CD4-positive, alpha-beta T cell treated with Interleukin-17A for 4 hours (primary cell): Measurements from ENCODE around the gene NDUFA6.
"Not testable (repeated sequence)": the region's sequence is repeated elsewhere in the genome, so short reads cannot be mapped to it uniquely, and the experiment has no call there.

Experiments
- DNase-seq: peaks from one replicate; pipeline ENCODE4 v3.0.0-alpha.2; 2020; ENCODE audit warnings: mixed read lengths

The NDUFA6 gene

DNA sequence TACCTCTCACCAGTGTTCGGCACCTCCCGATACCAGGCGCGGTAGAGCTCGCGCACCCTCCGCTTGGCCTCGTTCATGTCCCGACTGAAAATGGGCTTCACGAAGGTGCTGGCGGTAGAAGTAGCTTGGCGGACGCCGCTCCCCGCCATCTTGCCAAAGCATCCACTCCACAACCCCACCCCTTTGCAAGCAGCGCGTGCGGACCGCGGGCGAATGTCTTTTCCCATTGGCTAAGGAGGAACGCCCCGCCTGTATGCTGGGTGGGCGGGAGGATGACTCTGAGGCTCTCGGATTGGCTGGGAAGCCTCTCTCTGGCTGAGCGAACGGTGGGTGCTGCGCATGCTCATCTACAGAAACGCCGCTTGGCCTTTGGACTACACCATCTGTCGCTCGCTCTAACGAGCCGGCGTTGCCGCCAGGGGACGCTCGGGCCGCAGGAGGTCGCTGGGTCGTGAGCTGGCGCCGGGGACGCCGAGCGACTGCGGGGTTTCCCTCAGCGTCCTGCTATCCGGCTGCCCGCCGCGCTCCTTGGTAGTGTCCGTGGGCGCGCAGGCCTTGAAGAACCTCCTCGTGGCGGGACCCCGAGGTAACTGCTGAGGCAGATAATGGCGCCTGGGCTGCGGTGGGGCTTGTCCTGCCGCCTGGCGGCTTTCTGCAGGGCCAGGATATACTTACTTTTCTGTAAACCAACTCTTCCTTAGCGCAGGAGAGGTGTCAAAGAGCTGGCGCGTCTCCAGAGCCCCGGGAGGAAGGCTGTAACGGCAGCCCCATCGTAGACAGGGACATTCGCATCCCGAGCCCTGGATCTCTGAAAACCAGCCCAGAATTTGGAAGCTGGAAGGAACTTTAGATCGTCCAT is at the start of gene NDUFA6:
Gene NDUFA6, minus strand, starts transcription at position 177 of the 859 bp plus-strand sequence. Its CDS starts 28 bp downstream, at position 149.
- peak; percentile 98 for DNase-seq

GRCh38 chr22:42140153-42140552 is 49.6 kb upstream of the NDUFA6 start:
- not testable (repeated sequence) for DNase-seq

GRCh38 chr22:42139508-42139907 is 48.9 kb upstream of the NDUFA6 start:
- DNase-seq = not testable (repeated sequence)

DNA sequence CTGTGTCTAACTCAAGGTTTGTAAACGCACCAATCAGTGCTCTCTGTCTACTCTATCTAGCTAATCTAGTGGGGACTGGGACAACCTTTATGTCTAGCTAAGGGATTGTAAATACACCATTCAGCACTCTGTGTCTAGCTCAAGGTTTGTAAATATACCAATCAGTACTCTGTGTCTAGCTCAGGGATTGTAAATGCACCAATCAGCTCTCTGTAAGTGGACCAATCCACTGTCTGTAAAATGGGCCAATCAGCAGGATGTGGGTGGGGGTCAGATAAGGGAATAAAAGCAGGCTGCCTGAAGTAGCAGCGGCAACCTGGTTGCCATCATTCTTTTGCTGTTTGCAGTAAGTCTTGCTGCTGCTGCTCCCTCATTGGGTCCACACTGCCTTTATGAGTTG is 48.4 kb upstream of the NDUFA6 start:
- no peak for DNase-seq

DNA sequence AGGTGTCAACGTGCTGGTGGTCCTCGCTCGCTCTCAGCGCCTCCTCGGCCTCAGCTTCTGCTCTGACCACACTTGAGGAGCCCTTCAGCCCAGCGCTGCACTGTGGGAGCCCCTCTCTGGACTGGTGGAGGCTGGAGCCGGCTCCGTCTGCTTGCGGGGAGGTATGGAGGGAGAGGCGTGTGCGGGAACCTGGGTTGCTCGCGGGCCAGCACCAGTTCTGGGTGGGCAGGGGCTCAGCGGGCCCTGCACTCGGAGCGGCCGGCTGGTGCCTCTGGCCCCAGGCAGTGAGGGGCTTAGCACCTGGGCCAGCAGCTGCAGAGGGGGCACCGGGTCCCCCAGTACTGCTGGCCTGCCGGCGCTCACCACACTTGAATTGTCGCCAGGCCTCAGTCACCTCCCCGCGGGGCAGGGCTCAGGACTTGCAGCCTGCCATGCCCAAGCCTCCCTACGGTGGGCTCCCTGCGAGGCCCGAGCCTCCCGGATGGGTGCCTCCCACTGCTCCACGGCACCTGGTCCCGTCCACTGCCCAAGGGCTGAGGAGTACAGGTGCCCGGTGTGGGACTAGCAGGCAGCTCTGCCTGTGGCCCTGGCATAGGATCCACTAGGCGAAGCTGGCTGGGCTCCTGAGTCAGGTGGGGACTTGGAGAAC is 47.7 kb upstream of the NDUFA6 start:
- DNase-seq = no peak

GRCh38 chr22:42135688-42136087 is 45.1 kb upstream of the NDUFA6 start:
- not testable (repeated sequence) for DNase-seq

DNA sequence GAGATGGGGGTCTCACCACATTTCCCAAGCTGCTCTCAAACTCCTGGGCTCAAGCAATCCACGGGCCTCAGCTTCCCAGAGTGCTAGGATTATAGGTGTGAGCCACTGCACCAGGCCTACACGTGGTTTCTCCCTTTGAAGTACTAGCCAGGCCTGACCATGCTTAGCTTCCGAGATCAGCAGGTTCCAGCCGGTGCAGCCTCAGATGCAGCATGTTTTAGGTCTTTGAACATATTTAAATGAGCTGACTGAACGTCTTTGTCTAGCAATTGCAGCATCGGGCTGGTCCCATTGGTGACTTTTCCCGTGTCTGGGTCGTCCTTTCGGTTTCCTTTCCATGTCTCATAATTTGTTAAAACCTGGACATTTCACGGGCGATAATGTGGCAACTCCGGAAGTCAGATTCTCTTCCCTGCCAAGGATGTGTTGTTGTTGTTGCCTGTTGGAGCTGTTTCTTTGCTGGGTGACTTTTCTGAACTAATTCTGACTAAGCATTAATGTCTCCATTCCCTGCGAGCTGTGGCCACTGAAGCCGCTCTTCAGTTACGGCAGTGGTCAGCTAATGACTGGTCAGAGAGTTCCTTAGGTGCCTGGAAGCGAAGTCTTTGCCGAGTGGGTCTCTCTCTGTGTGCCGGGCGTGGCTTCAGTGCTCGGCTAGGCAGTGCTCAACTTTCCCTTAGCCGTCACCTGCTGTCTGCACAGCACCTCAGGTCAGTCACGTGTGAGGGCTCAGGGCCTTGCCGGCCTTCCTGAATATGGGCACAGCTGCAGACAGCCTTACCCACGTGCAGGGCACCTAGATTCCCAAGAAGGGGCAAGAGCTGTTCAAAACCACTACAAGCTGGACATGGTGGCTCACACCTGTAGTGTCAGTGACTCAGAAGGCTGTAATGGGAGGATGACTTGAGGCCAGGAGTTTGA is 43.8 kb upstream of the NDUFA6 start:
- DNase-seq = no peak

- DNase-seq = no peak
These were observed 41.9 kb upstream of the NDUFA6 start for GRCh38 chr22:42132457-42132856.

DNA sequence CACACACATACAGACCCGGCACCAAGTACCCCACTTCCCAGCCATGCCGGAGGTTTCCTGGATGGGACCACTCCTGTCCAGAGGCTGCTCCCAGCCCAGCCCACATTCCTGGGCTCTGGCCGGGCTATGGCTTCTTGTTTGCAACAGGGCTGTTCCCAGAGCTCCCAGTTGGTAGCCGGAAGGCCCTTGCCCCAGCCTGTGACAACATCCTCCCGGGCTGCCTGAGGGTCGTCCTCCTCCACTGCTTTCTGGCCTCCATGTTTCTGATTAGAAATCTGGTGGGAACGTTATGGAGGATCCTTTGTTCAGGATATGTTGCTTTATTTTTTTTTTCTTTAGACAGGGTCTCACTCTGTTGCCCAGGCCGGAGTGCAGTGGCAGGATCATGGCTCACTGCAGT is 41.0 kb upstream of the NDUFA6 start:
- no peak for DNase-seq

DNA sequence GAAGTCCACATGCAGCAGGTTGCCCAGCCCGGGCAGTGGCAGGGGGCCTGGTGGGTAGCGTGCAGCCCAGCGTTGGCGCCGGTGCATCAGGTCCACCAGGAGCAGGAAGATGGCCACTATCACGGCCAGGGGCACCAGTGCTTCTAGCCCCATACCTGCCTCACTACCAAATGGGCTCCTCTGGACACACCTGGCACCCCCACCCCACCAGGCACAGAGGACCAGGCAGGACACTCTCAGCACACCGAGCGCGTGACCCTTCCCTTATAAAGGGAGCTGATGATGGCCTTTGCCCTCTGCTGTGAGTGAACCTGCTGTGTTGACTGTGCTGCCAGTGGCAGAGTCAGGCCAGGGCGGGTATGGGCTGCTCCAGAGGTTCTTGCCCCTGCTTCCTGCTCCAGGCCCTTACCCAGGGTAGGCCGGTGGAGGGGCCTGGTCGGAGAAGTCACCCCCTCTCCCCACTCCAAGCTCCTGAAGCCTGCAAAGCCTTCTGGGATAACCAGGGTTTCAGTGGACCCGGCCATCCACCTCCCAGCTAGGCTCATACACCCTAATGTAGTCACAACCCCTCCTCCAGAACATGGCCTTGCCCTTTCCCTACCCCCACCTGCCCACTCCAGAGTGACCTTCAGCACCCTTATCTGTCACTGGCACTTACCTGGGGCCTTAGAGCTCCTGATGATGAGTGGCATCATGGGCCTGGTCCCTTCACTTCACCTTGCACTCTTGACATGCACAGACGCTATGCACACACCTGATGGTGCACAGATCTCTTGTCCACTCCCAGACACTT is 40.3 kb upstream of the NDUFA6 start, which contains the start of gene CYP2D6:
Gene CYP2D6, minus strand, starts transcription at position 172 of the 793 bp plus-strand sequence. Its CDS starts 19 bp downstream, at position 153.
- DNase-seq = not testable (repeated sequence)

GRCh38 chr22:42130182-42130581 is 39.6 kb upstream of the NDUFA6 start:
- not testable (repeated sequence) for DNase-seq

DNA sequence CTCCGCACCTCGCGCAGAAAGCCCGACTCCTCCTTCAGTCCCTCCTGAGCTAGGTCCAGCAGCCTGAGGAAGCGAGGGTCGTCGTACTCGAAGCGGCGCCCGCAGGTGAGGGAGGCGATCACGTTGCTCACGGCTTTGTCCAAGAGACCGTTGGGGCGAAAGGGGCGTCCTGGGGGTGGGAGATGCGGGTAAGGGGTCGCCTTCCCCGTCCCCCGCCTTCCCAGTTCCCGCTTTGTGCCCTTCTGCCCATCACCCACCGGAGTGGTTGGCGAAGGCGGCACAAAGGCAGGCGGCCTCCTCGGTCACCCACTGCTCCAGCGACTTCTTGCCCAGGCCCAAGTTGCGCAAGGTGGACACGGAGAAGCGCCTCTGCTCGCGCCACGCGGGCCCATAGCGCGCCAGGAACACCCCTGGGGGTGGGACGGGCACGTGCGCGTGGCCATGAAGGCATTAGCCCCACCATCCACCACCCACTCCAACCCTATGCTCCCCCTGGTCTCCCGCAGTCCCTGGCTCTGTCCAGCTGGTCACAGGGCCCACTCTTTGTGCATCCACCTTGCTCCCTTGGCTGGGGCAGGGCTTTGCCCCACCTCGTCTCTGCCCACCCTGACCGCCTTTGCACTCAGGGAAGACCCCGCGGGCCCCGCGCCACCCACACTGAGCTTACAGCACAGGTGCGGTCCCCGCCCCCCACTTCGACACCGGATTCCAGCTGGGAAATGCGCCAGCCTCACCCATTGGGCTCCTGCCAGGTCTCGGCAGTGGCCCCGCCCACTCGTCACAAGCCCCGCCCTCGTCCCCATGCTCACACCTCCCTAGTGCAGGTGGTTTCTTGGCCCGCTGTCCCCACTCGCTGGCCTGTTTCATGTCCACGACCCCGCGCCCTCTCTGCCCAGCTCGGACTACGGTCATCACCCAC is 38.5 kb upstream of the NDUFA6 start:
- peak; percentile 13 for DNase-seq

DNA sequence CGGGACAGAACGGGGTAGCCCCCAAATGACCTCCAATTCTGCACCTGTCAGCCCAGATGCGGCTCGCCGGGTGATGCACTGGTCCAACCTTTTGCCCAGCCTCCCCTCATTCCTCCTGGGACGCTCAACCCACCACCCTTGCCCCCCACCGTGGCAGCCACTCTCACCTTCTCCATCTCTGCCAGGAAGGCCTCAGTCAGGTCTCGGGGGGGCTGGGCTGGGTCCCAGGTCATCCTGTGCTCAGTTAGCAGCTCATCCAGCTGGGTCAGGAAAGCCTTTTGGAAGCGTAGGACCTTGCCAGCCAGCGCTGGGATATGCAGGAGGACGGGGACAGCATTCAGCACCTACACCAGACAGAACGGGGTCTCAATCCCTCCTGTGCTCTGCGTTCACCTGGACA is 37.4 kb upstream of the NDUFA6 start:
- not testable (repeated sequence) for DNase-seq

GRCh38 chr22:42127606-42128005 is 37.0 kb upstream of the NDUFA6 start:
- no peak for DNase-seq

GRCh38 chr22:42123529-42123928 is 33.0 kb upstream of the NDUFA6 start:
- DNase-seq = not testable (repeated sequence)

DNA sequence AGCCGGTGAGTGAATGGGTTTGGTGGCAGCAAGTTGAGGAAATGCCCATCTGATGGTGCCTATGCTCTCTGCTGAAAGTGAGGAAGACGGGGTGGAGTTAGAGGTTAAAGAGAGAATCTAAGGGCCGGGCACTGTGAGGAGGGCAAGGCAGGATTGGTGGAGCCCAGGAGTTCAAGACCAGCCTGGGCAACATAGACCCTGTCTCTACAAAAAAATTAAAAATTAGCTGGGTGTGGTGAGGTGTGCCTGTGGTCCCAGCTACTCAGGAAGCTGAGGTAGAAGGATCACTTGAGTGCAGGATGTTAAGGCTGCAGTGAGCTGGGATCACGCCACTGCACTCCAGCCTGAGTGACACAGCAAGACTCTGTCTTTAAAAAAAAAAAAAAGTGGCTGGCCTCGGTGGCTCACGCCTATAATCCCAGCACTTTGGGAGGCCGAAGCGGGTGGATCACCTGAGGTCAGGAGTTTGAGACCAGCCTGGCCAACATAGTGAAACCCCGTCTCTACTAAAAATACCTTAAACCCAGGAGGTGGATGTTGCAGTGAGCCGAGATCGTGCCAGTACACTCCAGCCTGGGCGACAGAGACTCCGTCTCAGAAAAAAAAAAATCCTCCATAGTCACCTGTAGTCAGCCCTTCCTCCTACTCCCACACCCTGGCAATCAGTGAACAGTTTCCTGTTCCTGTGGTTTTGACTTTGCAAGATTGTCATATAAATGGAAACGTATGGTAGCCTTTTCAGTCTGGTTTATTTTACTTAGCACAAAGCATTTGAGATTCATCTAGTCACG is 29.9 kb upstream of the NDUFA6 start:
- DNase-seq = peak; percentile 53

GRCh38 chr22:42116848-42117424 is 26.4 kb upstream of the NDUFA6 start:
- DNase-seq = no peak

GRCh38 chr22:42115420-42115830 is 24.9 kb upstream of the NDUFA6 start:
- DNase-seq = not testable (repeated sequence)

DNA sequence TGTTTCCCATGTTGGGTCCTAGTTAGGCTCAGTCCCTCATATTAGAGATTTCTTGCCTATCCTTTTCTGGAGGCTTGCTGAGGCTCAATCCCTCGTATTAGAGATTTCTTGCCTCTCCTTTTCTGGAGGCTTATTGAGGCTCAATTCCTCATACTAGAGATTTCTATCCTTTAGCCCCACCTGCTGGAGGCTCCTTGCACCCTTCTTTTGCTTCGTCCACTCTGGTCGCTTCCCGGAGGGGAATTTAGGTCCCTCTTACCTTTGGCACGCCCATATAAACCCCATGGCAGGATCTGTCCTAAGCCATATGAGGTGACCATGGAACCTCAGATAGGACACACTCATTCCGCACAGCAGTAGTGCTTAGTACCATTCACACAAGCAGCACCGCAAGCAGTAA is 24.1 kb upstream of the NDUFA6 start:
- no peak for DNase-seq

DNA sequence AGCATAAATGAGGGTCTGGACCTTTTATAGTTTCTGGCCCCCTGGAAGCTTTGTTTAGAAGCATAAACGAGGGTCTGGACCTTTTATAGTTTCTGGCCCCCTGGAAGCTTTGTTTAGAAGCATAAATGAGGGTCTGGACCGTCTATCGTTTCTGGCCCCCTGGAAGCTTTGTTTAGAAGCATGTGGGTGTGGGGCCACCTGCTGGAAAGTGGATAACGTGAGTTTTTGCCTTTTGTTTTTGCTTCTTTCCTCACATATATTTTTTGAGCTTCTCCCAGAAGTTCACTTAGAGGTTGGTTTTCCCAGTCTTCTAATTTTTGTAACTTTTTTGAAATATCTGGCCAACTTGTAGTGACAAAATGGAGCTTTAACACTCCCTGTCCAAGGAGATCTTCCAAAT is 22.2 kb upstream of the NDUFA6 start:
- peak; percentile 27 for DNase-seq
